CD4-positive, alpha-beta T cell treated with Interleukin-10 for 1 hour (primary cell): ENCODE results near the gene STARD3.
A peak's percentile ranks its signal among the peaks of the same experiment; 100 is the strongest.

Experiments used
- DNase-seq: peaks from one replicate; pipeline ENCODE4 v3.0.0-alpha.2; 2020

STARD3 gene

GRCh38 chr17:39673335-39674081 lies 36.6 kb downstream of the STARD3 start:
- DNase-seq, result no peak

GRCh38 chr17:39674179-39674578 lies 37.2 kb downstream of the STARD3 start:
- no peak for DNase-seq

GRCh38 chr17:39674702-39675389 lies 37.9 kb downstream of the STARD3 start:
- DNase-seq, result no peak

- DNase-seq, result no peak
These were observed 38.6 kb downstream of the STARD3 start for GRCh38 chr17:39675390-39676082.

- DNase-seq, result peak; percentile 72
These were observed 39.4 kb downstream of the STARD3 start for GRCh38 chr17:39676198-39676819.

GRCh38 chr17:39677072-39677471 lies 40.1 kb downstream of the STARD3 start:
- DNase-seq, result no peak

- no peak for DNase-seq
These were observed 40.8 kb downstream of the STARD3 start for GRCh38 chr17:39677542-39678339.

GRCh38 chr17:39678340-39679116 lies 41.6 kb downstream of the STARD3 start:
- DNase-seq, result no peak

GRCh38 chr17:39679521-39680192 lies 42.7 kb downstream of the STARD3 start:
- DNase-seq, result peak; percentile 61

- no peak for DNase-seq
These were observed 46.5 kb downstream of the STARD3 start for GRCh38 chr17:39683295-39683939.

- no peak for DNase-seq
These were observed 47.6 kb downstream of the STARD3 start for GRCh38 chr17:39684369-39685192.

GRCh38 chr17:39687101-39687545 lies 50.2 kb downstream of the STARD3 start:
- no peak for DNase-seq

- peak; percentile 87 for DNase-seq
These were observed 50.9 kb downstream of the STARD3 start, which contains the start of gene PGAP3 for GRCh38 chr17:39687546-39688474. Gene PGAP3 (minus strand): TSS chr17:39688057. CDS start chr17:39688014, 43 bp downstream.

GRCh38 chr17:39688475-39688835 lies 51.5 kb downstream of the STARD3 start:
- no peak for DNase-seq

- no peak for DNase-seq
These were observed 52.0 kb downstream of the STARD3 start for GRCh38 chr17:39688945-39689344.

GRCh38 chr17:39694593-39694992 lies 57.6 kb downstream of the STARD3 start:
- no peak for DNase-seq

- no peak for DNase-seq
These were observed 58.1 kb downstream of the STARD3 start for GRCh38 chr17:39695089-39695474.

GRCh38 chr17:39696731-39697130 lies 59.8 kb downstream of the STARD3 start:
- no peak for DNase-seq
